ENCODE data around the gene GNAT1. TPM values are rescaled to one million over a fixed set of nuclear protein-coding genes. Genes with fewer than 3 reads are reported as not detected.
A peak's percentile ranks its signal among the peaks of the same experiment; 100 is the strongest.

GNAT1 gene
- total RNA-seq, 2 donors from 2014 or later: not detected

- intact Hi-C loops (cut with DNase I, micrococcal nuclease): no loop called here
- DNase-seq: no peak
- peak; percentile 38 for ATAC-seq
Observed at GRCh38 chr3:50173685-50174516, 17.5 kb upstream of the GNAT1 start.

GRCh38 chr3:50174517-50174895 lies 16.9 kb upstream of the GNAT1 start:
- DNase-seq (no peak), ATAC-seq (no peak)
- intact Hi-C loops (cut with DNase I, micrococcal nuclease): no loop called here

GRCh38 chr3:50174947-50175524 lies 16.4 kb upstream of the GNAT1 start:
- DNase-seq: no peak
- intact Hi-C loops (cut with DNase I, micrococcal nuclease): no loop called here
- ATAC-seq: no peak

- ATAC-seq: peak; percentile 11
- intact Hi-C loops (cut with DNase I, micrococcal nuclease): no loop called here
- no peak for DNase-seq
Observed at GRCh38 chr3:50177346-50177745, 14.1 kb upstream of the GNAT1 start.

- peak; percentile 77 for ATAC-seq
Observed at GRCh38 chr3:50179710-50180109, 11.7 kb upstream of the GNAT1 start.

GRCh38 chr3:50181985-50182384 lies 9.4 kb upstream of the GNAT1 start:
- intact Hi-C loops (cut with DNase I, micrococcal nuclease): no loop called here
- ATAC-seq (no peak), DNase-seq (no peak)

More at GRCh38 chr3:50179710-50180109, 11.7 kb upstream of the GNAT1 start:
- DNase-seq: no peak
- intact Hi-C loops (cut with DNase I, micrococcal nuclease): no loop called here

GRCh38 chr3:50182533-50183099 lies 8.8 kb upstream of the GNAT1 start:
- DNase-seq (no peak), ATAC-seq (no peak)
- intact Hi-C loops (cut with DNase I, micrococcal nuclease): no loop called here

GRCh38 chr3:50183755-50184154 lies 7.7 kb upstream of the GNAT1 start:
- DNase-seq (no peak), ATAC-seq (no peak)
- intact Hi-C loops (cut with DNase I, micrococcal nuclease): no loop called here

GRCh38 chr3:50184242-50184978 lies 7.0 kb upstream of the GNAT1 start:
- DNase-seq: no peak
- intact Hi-C loops (cut with DNase I, micrococcal nuclease): no loop called here
- no peak for ATAC-seq

GRCh38 chr3:50185230-50185629 lies 6.2 kb upstream of the GNAT1 start:
- intact Hi-C loops (cut with DNase I, micrococcal nuclease): no loop called here
- DNase-seq (no peak), ATAC-seq (no peak)

GRCh38 chr3:50186096-50186495 lies 5.3 kb upstream of the GNAT1 start:
- ATAC-seq: no peak
- intact Hi-C loops (cut with DNase I, micrococcal nuclease): loop anchor here in 1 of 2 donors (2.0 kb wide), 1 partner anchor 63 kb away; no protein-coding TSS in a partner anchor
- DNase-seq: no peak

- intact Hi-C loops (cut with DNase I, micrococcal nuclease): loop anchor here in 1 of 2 donors (2.0 kb wide), 1 partner anchor 65 kb away; no protein-coding TSS in a partner anchor
- no peak for ATAC-seq
- no peak for DNase-seq
Observed at GRCh38 chr3:50187750-50188149, 3.7 kb upstream of the GNAT1 start.

GRCh38 chr3:50189274-50189673 lies 2.1 kb upstream of the GNAT1 start:
- intact Hi-C loops (cut with DNase I, micrococcal nuclease): no loop called here
- ATAC-seq: peak; percentile 87
- peak; percentile 59 to 80 for DNase-seq

- no peak for DNase-seq
- intact Hi-C loops (cut with DNase I, micrococcal nuclease): loop anchor here (5.0 to 10.0 kb wide), 2 partner anchors 82 to 85 kb away; partner anchors contain the start of gene LSMEM2 (in 1 of the 2)
Observed at GRCh38 chr3:50189989-50190388, 1.4 kb upstream of the GNAT1 start.

GRCh38 chr3:50192124-50192523 lies 714 bp downstream of the GNAT1 start:
- DNase-seq (no peak), ATAC-seq (no peak)
- intact Hi-C loops (cut with DNase I, micrococcal nuclease): loop anchor here (5.0 to 10.0 kb wide), 2 partner anchors 80 to 83 kb away; partner anchors contain the start of gene LSMEM2 (in 1 of the 2)

More at GRCh38 chr3:50189989-50190388, 1.4 kb upstream of the GNAT1 start:
- ATAC-seq: no peak

GRCh38 chr3:50192689-50193141 lies 1.3 kb downstream of the GNAT1 start:
- intact Hi-C loops (cut with DNase I, micrococcal nuclease): loop anchor here (5.0 to 10.0 kb wide), 2 partner anchors 80 to 82 kb away; partner anchors contain the start of gene LSMEM2 (in 1 of the 2)
- peak in 1 of 2 donors; percentile 78 for DNase-seq
- peak; percentile 39 for ATAC-seq

- ATAC-seq (no peak), DNase-seq (no peak)
- intact Hi-C loops (cut with DNase I, micrococcal nuclease): loop anchor here (5.0 to 10.0 kb wide), 2 partner anchors 79 to 82 kb away; partner anchors contain the start of gene LSMEM2 (in 1 of the 2)
Observed at GRCh38 chr3:50193286-50193685, 1.9 kb downstream of the GNAT1 start.

GRCh38 chr3:50193746-50194127 lies 2.3 kb downstream of the GNAT1 start:
- no peak for DNase-seq
- no peak for ATAC-seq
- intact Hi-C loops (cut with DNase I, micrococcal nuclease): loop anchor here (5.0 to 10.0 kb wide), 2 partner anchors 79 to 81 kb away; partner anchors contain the start of gene LSMEM2 (in 1 of the 2)
